ENCODE data around the gene C20orf173. TPM values are rescaled to one million over a fixed set of nuclear protein-coding genes. Genes with fewer than 3 reads are reported as not detected.

Gene C20orf173
- total RNA-seq, 1 experiment from 2014 or later = not detected

- Histone ChIP-seq H3K27me3 (ENCODE audit: control insufficient read depth, insufficient read depth, low read length) (no peaks in the 10 kb centered on the region), H3K9me3 (ENCODE audit: control insufficient read depth, insufficient read depth, low read depth, low read length) (no peaks in the 10 kb centered on the region), H3K4me1 (ENCODE audit: control insufficient read depth, insufficient read depth, low read length) (no peaks in the 10 kb centered on the region), H3K27ac (ENCODE audit: low read length) (no peak overlapping the region), H3K36me3 (ENCODE audit: control insufficient read depth, insufficient read depth, low read length) (peaks cover 7% of the 10 kb centered on the region), H3K4me3 (ENCODE audit: low read depth in 2 of 2, low read length in 2 of 2) (no peak overlapping the region)
- no TSS peak for BruUV-seq (replicated peaks)
- CTCF ChIA-PET = interaction anchor here (0.6 kb wide), 1 partner anchor 214 kb away, joined by 4 read pairs; no protein-coding TSS in a partner anchor
- POLR2A ChIA-PET = no interaction called here
- in situ Hi-C loops (cut with HindIII; ENCODE audit: low pct_unique_long_range_greater_than_20kb, low sequenced_read_pairs) = no loop called here
- DNase-seq (ENCODE audit: low read depth, low spot score) = no peak
- ATAC-seq = no peak
- intact Hi-C loops (cut with micrococcal nuclease; ENCODE audit: unreplicated experiment) = no loop called here
- TF ChIP-seq, protein P1, sequence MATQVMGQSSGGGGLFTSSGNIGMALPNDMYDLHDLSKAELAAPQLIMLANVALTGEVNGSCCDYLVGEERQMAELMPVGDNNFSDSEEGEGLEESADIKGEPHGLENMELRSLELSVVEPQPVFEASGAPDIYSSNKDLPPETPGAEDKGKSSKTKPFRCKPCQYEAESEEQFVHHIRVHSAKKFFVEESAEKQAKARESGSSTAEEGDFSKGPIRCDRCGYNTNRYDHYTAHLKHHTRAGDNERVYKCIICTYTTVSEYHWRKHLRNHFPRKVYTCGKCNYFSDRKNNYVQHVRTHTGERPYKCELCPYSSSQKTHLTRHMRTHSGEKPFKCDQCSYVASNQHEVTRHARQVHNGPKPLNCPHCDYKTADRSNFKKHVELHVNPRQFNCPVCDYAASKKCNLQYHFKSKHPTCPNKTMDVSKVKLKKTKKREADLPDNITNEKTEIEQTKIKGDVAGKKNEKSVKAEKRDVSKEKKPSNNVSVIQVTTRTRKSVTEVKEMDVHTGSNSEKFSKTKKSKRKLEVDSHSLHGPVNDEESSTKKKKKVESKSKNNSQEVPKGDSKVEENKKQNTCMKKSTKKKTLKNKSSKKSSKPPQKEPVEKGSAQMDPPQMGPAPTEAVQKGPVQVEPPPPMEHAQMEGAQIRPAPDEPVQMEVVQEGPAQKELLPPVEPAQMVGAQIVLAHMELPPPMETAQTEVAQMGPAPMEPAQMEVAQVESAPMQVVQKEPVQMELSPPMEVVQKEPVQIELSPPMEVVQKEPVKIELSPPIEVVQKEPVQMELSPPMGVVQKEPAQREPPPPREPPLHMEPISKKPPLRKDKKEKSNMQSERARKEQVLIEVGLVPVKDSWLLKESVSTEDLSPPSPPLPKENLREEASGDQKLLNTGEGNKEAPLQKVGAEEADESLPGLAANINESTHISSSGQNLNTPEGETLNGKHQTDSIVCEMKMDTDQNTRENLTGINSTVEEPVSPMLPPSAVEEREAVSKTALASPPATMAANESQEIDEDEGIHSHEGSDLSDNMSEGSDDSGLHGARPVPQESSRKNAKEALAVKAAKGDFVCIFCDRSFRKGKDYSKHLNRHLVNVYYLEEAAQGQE (IDR thresholded peaks at IDR 0.05; ENCODE audit: insufficient read depth in 1 of 2, low read depth in 2 of 2, low read length in 1 of 2) = no peak
- TF ChIP-seq POLR2AphosphoS5 (IDR thresholded peaks at IDR 0.05; ENCODE audit: low read depth, low read length) (no peak), SIN3A (IDR thresholded peaks at IDR 0.05; ENCODE audit: borderline replicate concordance, insufficient read depth, low read depth, low read length) (no peak), TCF7L2 (IDR thresholded peaks at IDR 0.05; ENCODE audit: low read depth, low read length) (no peak)
- TF ChIP-seq, protein P2, sequence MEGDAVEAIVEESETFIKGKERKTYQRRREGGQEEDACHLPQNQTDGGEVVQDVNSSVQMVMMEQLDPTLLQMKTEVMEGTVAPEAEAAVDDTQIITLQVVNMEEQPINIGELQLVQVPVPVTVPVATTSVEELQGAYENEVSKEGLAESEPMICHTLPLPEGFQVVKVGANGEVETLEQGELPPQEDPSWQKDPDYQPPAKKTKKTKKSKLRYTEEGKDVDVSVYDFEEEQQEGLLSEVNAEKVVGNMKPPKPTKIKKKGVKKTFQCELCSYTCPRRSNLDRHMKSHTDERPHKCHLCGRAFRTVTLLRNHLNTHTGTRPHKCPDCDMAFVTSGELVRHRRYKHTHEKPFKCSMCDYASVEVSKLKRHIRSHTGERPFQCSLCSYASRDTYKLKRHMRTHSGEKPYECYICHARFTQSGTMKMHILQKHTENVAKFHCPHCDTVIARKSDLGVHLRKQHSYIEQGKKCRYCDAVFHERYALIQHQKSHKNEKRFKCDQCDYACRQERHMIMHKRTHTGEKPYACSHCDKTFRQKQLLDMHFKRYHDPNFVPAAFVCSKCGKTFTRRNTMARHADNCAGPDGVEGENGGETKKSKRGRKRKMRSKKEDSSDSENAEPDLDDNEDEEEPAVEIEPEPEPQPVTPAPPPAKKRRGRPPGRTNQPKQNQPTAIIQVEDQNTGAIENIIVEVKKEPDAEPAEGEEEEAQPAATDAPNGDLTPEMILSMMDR (IDR thresholded peaks at IDR 0.05) = no peak
Observed at GRCh38 chr20:35503281-35503680, 26.2 kb downstream of the C20orf173 start.

- BruUV-seq (replicated peaks) = no TSS peak
- no peak for ATAC-seq
- TF ChIP-seq, protein P2 (IDR thresholded peaks at IDR 0.05) = no peak
- TF ChIP-seq POLR2AphosphoS5 (IDR thresholded peaks at IDR 0.05; ENCODE audit: low read depth, low read length) (no peak), SIN3A (IDR thresholded peaks at IDR 0.05; ENCODE audit: borderline replicate concordance, insufficient read depth, low read depth, low read length) (no peak), TCF7L2 (IDR thresholded peaks at IDR 0.05; ENCODE audit: low read depth, low read length) (no peak)
- TF ChIP-seq, protein P1 (IDR thresholded peaks at IDR 0.05; ENCODE audit: insufficient read depth in 1 of 2, low read depth in 2 of 2, low read length in 1 of 2) = no peak
- Histone ChIP-seq H3K36me3 (ENCODE audit: control insufficient read depth, insufficient read depth, low read length) (peaks cover 10% of the 10 kb centered on the region), H3K4me1 (ENCODE audit: control insufficient read depth, insufficient read depth, low read length) (no peaks in the 10 kb centered on the region), H3K9me3 (ENCODE audit: control insufficient read depth, insufficient read depth, low read depth, low read length) (no peaks in the 10 kb centered on the region), H3K27me3 (ENCODE audit: control insufficient read depth, insufficient read depth, low read length) (no peaks in the 10 kb centered on the region), H3K4me3 (ENCODE audit: low read depth in 2 of 2, low read length in 2 of 2) (no peak overlapping the region), H3K27ac (ENCODE audit: low read length) (no peak overlapping the region)
- POLR2A ChIA-PET = interaction anchor here (0.6 kb wide), 2 partner anchors 20 to 39 kb away, joined by 3 read pairs; partner anchors contain the start of gene ERGIC3
- in situ Hi-C loops (cut with HindIII; ENCODE audit: low pct_unique_long_range_greater_than_20kb, low sequenced_read_pairs) (no loop called here), intact Hi-C loops (cut with micrococcal nuclease; ENCODE audit: unreplicated experiment) (no loop called here)
- CTCF ChIA-PET = no interaction called here
- DNase-seq (ENCODE audit: low read depth, low spot score) = no peak
Observed at GRCh38 chr20:35502352-35502751, 27.1 kb downstream of the C20orf173 start.

All from Panc1 (cell line).